ENCODE results near the gene SORCS1. TPM values are rescaled to one million over a fixed set of nuclear protein-coding genes. Genes with fewer than 3 reads are reported as not detected.

The SORCS1 gene
- polyA plus RNA-seq, 1 experiment, result 0.02 TPM

GRCh38 chr10:106830006-106830405, 334.5 kb downstream of the SORCS1 start:
- POLR2A ChIA-PET, result no interaction called here
- no peak for TF ChIP-seq CTCF (IDR thresholded peaks at IDR 0.05; ENCODE audit: low read depth, low read length)
- Histone ChIP-seq H3K9me3 (ENCODE audit: control insufficient read depth, insufficient read depth, low read length) (peaks cover 9% of the 10 kb centered on the region), H3K4me3 (ENCODE audit: low read depth, low read length) (no peak overlapping the region), H3K27ac (ENCODE audit: low read depth, low read length) (no peak overlapping the region), H3K27me3 (ENCODE audit: control insufficient read depth, insufficient read depth, low read length) (no peaks in the 10 kb centered on the region)
- CTCF ChIA-PET, result no interaction called here
- no peak for DNase-seq (ENCODE audit: low read depth, low spot score)

GRCh38 chr10:106826716-106827115, 337.8 kb downstream of the SORCS1 start:
- no peak overlapping the region for H3K4me3 ChIP-seq (ENCODE audit: low read depth, low read length)
- DNase-seq (ENCODE audit: low read depth, low spot score), result no peak
- H3K27ac ChIP-seq (ENCODE audit: low read depth, low read length), result no peak overlapping the region
- TF ChIP-seq CTCF (IDR thresholded peaks at IDR 0.05; ENCODE audit: low read depth, low read length), result no peak
- CTCF ChIA-PET, result no interaction called here
- H3K9me3 ChIP-seq (ENCODE audit: control insufficient read depth, insufficient read depth, low read length), result peaks cover 14% of the 10 kb centered on the region
- H3K27me3 ChIP-seq (ENCODE audit: control insufficient read depth, insufficient read depth, low read length), result no peaks in the 10 kb centered on the region
- POLR2A ChIA-PET, result no interaction called here

DNA sequence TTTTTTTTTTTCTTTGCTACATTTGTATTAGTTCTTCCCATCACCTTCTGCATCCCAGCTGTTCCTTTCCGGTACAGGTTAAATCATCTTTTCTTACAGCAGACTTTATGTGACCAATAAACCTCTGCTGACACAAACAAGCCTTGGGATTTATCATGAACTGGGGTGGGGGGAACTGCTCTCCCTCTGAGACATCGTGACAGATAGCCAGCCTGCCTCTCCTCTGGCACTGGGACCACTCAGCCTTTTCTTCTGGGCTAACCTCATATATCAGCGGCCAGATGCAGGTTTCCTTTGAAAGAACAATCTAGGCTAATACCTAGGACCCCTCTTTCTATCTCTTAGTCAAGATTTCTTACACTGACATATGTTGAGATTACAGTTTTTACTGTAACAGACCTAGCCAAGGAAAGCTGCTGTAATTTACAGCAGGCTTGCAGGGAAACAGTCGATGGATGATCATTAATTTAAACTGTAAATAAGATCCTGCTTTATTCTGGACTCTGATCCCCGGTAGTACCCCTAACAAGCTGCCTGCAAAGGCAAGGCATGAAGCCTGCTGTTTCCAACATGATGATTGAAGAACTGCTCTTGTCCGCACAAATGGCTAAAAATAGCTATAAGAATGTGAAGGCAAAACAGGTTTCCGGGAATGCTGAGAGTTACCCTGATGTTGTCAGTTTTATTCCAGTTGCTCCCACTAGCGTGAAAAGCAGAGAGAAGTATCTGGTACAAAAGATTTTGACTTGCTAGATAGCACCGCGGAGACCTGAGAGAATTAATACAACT, 338.7 kb downstream of the SORCS1 start:
- POLR2A ChIA-PET, result no interaction called here
- CTCF ChIA-PET, result no interaction called here
- Histone ChIP-seq H3K9me3 (ENCODE audit: control insufficient read depth, insufficient read depth, low read length) (peaks cover 11% of the 10 kb centered on the region), H3K4me3 (ENCODE audit: low read depth, low read length) (no peak overlapping the region), H3K27me3 (ENCODE audit: control insufficient read depth, insufficient read depth, low read length) (no peaks in the 10 kb centered on the region), H3K27ac (ENCODE audit: low read depth, low read length) (no peak overlapping the region)
- DNase-seq (ENCODE audit: low read depth, low spot score), result no peak
- TF ChIP-seq CTCF (IDR thresholded peaks at IDR 0.05; ENCODE audit: low read depth, low read length), result no peak

- DNase-seq (ENCODE audit: low read depth, low spot score), result no peak
- H3K9me3 ChIP-seq (ENCODE audit: control insufficient read depth, insufficient read depth, low read length), result peaks cover 7% of the 10 kb centered on the region
- H3K4me3 ChIP-seq (ENCODE audit: low read depth, low read length), result no peak overlapping the region
- CTCF ChIA-PET, result no interaction called here
- H3K27me3 ChIP-seq (ENCODE audit: control insufficient read depth, insufficient read depth, low read length), result no peaks in the 10 kb centered on the region
- no peak for TF ChIP-seq CTCF (IDR thresholded peaks at IDR 0.05; ENCODE audit: low read depth, low read length)
- no peak overlapping the region for H3K27ac ChIP-seq (ENCODE audit: low read depth, low read length)
- POLR2A ChIA-PET, result no interaction called here
Measured at GRCh38 chr10:106820579-106820978, 343.9 kb downstream of the SORCS1 start.

GRCh38 chr10:106819490-106819889, 345.0 kb downstream of the SORCS1 start:
- ChIA-PET CTCF (no interaction called here), POLR2A (no interaction called here)
- no peak for TF ChIP-seq CTCF (IDR thresholded peaks at IDR 0.05; ENCODE audit: low read depth, low read length)
- no peak for DNase-seq (ENCODE audit: low read depth, low spot score)
- H3K4me3 ChIP-seq (ENCODE audit: low read depth, low read length), result no peak overlapping the region
- no peaks in the 10 kb centered on the region for H3K27me3 ChIP-seq (ENCODE audit: control insufficient read depth, insufficient read depth, low read length)
- no peak overlapping the region for H3K27ac ChIP-seq (ENCODE audit: low read depth, low read length)
- H3K9me3 ChIP-seq (ENCODE audit: control insufficient read depth, insufficient read depth, low read length), result peaks cover 13% of the 10 kb centered on the region

All from AG04450 (cell line).